Measurements from ENCODE around the gene TAGAP.

DNA sequence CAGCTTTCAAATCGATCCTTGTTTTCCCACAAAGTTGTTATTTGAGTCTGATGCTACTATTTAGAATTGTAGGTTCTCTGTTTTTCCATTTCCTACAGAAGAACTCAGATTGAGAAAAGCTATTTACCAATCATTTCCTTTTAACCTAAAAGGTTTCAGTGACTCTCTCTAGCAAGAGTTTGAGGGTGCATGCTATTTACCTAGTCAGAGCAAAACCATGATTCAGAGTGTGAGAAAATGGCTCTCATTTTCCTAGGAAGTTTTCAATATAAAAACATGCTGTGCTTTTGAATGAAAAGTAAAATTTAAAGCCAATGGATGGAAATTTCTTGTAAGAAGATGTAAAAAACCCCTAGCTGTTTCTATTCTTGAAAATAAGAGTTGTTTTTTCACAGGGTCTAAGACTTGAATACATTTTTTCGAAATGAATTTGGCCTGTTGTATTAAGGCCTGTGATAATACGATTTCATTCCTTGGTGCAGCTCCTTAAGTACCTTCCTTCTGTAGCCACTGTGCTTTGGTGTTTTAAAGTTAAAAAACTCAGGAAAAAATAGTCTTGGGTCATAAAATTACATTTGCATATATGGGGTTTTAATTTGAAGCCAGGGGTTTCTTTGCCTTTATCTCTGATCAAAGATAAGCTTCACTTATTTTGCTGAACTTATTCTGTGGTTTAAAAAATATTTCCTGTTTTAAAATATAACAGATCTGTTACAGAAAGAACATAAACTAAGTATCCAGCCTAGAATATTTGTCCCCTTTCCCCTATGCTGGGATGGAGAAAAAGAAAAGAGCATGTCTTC is 26.8 kb downstream of the TAGAP start:
- no peak for TF ChIP-seq EZH2 (IDR thresholded peaks at IDR 0.05; ENCODE audit: borderline replicate concordance, low read length)
- TF ChIP-seq, protein P1, sequence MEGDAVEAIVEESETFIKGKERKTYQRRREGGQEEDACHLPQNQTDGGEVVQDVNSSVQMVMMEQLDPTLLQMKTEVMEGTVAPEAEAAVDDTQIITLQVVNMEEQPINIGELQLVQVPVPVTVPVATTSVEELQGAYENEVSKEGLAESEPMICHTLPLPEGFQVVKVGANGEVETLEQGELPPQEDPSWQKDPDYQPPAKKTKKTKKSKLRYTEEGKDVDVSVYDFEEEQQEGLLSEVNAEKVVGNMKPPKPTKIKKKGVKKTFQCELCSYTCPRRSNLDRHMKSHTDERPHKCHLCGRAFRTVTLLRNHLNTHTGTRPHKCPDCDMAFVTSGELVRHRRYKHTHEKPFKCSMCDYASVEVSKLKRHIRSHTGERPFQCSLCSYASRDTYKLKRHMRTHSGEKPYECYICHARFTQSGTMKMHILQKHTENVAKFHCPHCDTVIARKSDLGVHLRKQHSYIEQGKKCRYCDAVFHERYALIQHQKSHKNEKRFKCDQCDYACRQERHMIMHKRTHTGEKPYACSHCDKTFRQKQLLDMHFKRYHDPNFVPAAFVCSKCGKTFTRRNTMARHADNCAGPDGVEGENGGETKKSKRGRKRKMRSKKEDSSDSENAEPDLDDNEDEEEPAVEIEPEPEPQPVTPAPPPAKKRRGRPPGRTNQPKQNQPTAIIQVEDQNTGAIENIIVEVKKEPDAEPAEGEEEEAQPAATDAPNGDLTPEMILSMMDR (IDR thresholded peaks at IDR 0.05; ENCODE audit: low read length) = no peak

Data from OCI-LY1 (cell line).